Kidney (tissue), 14 donors: ENCODE data around the gene LTBP1. TPM values are rescaled to one million over a fixed set of nuclear protein-coding genes. Genes with fewer than 3 reads are reported as not detected.

Experiments used
- DNase-seq, 5 donors: peaks; one replicate each; pipeline ENCODE4 v3.0.0-alpha.2; 2013 to 2020
- FAIRE-seq: peaks from 2 replicates; lab custom pipeline; 2012; peaks lifted over from hg19 to GRCh38; lab: Jason Lieb, UNC
- H3K27ac ChIP-seq, 2 donors: one replicate each; pipeline ENCODE4 v1.7.0; 2013; ENCODE audit warnings: low read depth in 2 of 2, low read length in 2 of 2, inconsistent platforms in 1 of 2
- H3K27me3 ChIP-seq: one replicate; pipeline ENCODE4 v1.7.1; 2013; ENCODE audit warnings: low read length, inconsistent platforms; ENCODE audit not compliant: control insufficient read depth, insufficient read depth
- H3K36me3 ChIP-seq, 3 donors: one replicate each; pipeline versions ENCODE4 v1.7.0 to v1.7.1; 2013; ENCODE audit warnings: low read length in 3 of 3, control low read depth in 1 of 3, inconsistent platforms in 1 of 3; ENCODE audit not compliant: insufficient read depth in 3 of 3, control insufficient read depth in 2 of 3
- H3K4me1 ChIP-seq, 3 donors: one replicate each; pipeline versions ENCODE4 v1.7.0 to v1.7.1; 2013; ENCODE audit warnings: low read length in 3 of 3, inconsistent platforms in 1 of 3, low read depth in 1 of 3; ENCODE audit not compliant: control insufficient read depth in 2 of 3, insufficient read depth in 2 of 3
- H3K4me3 ChIP-seq, 3 donors: one replicate each; pipeline versions ENCODE4 v1.7.0 to v1.8.1; 2013; ENCODE audit warnings: low read length in 3 of 3, control low read depth in 1 of 3, inconsistent platforms in 1 of 3
- H3K9ac ChIP-seq, 3 donors: one replicate each; pipeline versions ENCODE4 v1.7.0 to v1.7.1; 2013; ENCODE audit warnings: low read length in 3 of 3, control low read depth in 1 of 3, inconsistent platforms in 1 of 3
- H3K9me3 ChIP-seq, 3 donors: one replicate each; pipeline versions ENCODE4 v1.7.0 to v1.7.1; 2013; ENCODE audit warnings: low read length in 3 of 3, control low read depth in 1 of 3, inconsistent platforms in 1 of 3; ENCODE audit not compliant: control insufficient read depth in 2 of 3, insufficient read depth in 1 of 3
- intact Hi-C: fragments of 100-400 bp; cut with DNase I; formaldehyde crosslinking; loops from one replicate; pipeline ENCODE4 v1.11.1; 2022
- polyA plus RNA-seq: library from polyadenylated mRNA; stranded (reverse); fragments of 350-450 nt; fragmentation: Illumina TruSeq; extraction: RNeasy Lipid Tissue Mini Kit (QIAGEN cat#74804); gene quantifications from one replicate; pipeline ENCODE4 v1.2.3, GENCODE V29; 2014; ENCODE audit warnings: low read depth, low replicate concordance; ENCODE audit not compliant: insufficient read depth
- total RNA-seq: library from RNA; stranded (reverse); fragmentation: NEBNext Ultra II Directional; extraction: Animal tissue kit (Norgen Biotek cat#: 25700); gene quantifications from one replicate; pipeline ENCODE4 v1.2.1, GENCODE V29; 2021
- TF ChIP-seq, protein P1 (sequence below): IDR thresholded peaks from 3 replicates; pipeline ENCODE4 v1.5.1; 2012; ENCODE audit warnings: mild to moderate bottlenecking, moderate library complexity, borderline replicate concordance; ENCODE audit not compliant: insufficient read depth; ENCODE audit errors: extremely low read depth
- donor health status: control.
- donor health status: control.
- donor health status: control.
- donor health status: control.
- donor health status: control.
- donor health status: DM: yes; HTN: yes; CAD: no.
- donor health status: Normal renal cell carcinoma (clear cell type).

The LTBP1 gene
- total and polyA plus RNA-seq, 2 donors from 2014 or later = 9.3 to 39.8 TPM

GRCh38 chr2:33024758-33025157 lies 78.0 kb downstream of the LTBP1 start:
- Histone ChIP-seq H3K4me3 (no peak overlapping the region), H3K4me1 (no peaks in the 10 kb centered on the region), H3K9me3 (no peaks in the 10 kb centered on the region), H3K27me3 (no peaks in the 10 kb centered on the region), H3K9ac (no peak overlapping the region), H3K27ac (no peak overlapping the region), H3K36me3 (no peaks in the 10 kb centered on the region)
- intact Hi-C loops = no loop called here
- TF ChIP-seq, protein P1, sequence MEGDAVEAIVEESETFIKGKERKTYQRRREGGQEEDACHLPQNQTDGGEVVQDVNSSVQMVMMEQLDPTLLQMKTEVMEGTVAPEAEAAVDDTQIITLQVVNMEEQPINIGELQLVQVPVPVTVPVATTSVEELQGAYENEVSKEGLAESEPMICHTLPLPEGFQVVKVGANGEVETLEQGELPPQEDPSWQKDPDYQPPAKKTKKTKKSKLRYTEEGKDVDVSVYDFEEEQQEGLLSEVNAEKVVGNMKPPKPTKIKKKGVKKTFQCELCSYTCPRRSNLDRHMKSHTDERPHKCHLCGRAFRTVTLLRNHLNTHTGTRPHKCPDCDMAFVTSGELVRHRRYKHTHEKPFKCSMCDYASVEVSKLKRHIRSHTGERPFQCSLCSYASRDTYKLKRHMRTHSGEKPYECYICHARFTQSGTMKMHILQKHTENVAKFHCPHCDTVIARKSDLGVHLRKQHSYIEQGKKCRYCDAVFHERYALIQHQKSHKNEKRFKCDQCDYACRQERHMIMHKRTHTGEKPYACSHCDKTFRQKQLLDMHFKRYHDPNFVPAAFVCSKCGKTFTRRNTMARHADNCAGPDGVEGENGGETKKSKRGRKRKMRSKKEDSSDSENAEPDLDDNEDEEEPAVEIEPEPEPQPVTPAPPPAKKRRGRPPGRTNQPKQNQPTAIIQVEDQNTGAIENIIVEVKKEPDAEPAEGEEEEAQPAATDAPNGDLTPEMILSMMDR = no peak
- FAIRE-seq = no peak
- no peak for DNase-seq

- H3K36me3 ChIP-seq = no peaks in the 10 kb centered on the region
- H3K9ac ChIP-seq = no peak overlapping the region
- intact Hi-C loops = no loop called here
- no peaks in the 10 kb centered on the region for H3K27me3 ChIP-seq
- DNase-seq (no peak), FAIRE-seq (no peak)
- TF ChIP-seq, protein P1 = no peak
- no peaks in the 10 kb centered on the region for H3K9me3 ChIP-seq
- H3K27ac ChIP-seq = no peak overlapping the region
- peaks cover 0 to 2% (median 0%) of the 10 kb centered on the region in 3 donors for H3K4me1 ChIP-seq
- no peak overlapping the region for H3K4me3 ChIP-seq
Measured at GRCh38 chr2:33029459-33029858, 82.7 kb downstream of the LTBP1 start.

GRCh38 chr2:33029926-33030325 lies 83.2 kb downstream of the LTBP1 start:
- FAIRE-seq = no peak
- peak overlapping the region in 1 of 2 donors; percentile 19 for H3K27ac ChIP-seq
- intact Hi-C loops = no loop called here
- H3K9me3 ChIP-seq = no peaks in the 10 kb centered on the region
- peaks cover 0 to 2% (median 0%) of the 10 kb centered on the region in 3 donors for H3K4me1 ChIP-seq
- no peaks in the 10 kb centered on the region for H3K36me3 ChIP-seq
- no peak overlapping the region for H3K4me3 ChIP-seq
- TF ChIP-seq, protein P1 = no peak
- no peak for DNase-seq
- no peaks in the 10 kb centered on the region for H3K27me3 ChIP-seq
- H3K9ac ChIP-seq = no peak overlapping the region

DNA sequence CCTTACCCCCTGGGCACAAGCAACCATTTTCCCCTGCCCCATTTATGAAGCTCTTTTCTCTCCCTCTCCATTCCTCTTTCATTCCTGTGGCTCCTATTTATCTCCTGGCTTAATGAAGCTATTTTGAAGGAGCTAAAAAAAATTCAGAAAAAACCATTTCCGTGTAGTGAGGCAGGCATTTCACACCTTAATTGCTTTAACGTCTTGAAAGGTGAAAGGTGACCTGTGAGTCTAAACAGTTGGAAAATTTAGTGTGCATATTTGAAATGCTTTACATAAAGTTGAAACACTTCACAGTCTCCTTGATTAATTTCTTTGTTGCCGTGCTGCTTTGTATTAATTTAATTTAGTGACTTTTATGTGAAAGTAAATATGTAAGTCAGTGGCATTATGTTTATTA lies 83.6 kb downstream of the LTBP1 start:
- Histone ChIP-seq H3K9ac (no peak overlapping the region), H3K4me3 (no peak overlapping the region), H3K27ac (no peak overlapping the region), H3K36me3 (no peaks in the 10 kb centered on the region), H3K27me3 (no peaks in the 10 kb centered on the region), H3K4me1 (peaks cover 0 to 2% (median 0%) of the 10 kb centered on the region in 3 donors), H3K9me3 (no peaks in the 10 kb centered on the region)
- no peak for FAIRE-seq
- no peak for DNase-seq
- intact Hi-C loops = no loop called here
- TF ChIP-seq, protein P1 = no peak
